CD14-positive monocyte (primary cell): ENCODE results near the gene INPP5A. TPM values are rescaled to one million over a fixed set of nuclear protein-coding genes. Genes with fewer than 3 reads are reported as not detected.

ENCODE experiments used
- DNase-seq, 3 donors: peaks; one replicate each; pipeline ENCODE4 v3.0.0-alpha.2; 2011 to 2022
- H2AFZ ChIP-seq: 2 replicates; pipeline ENCODE4 v1.6.0; 2012; ENCODE audit warnings: mild to moderate bottlenecking, low read depth, low read length, inconsistent platforms; ENCODE audit not compliant: insufficient read depth, poor library complexity, severe bottlenecking
- H3K27ac ChIP-seq, 2 donors: 1 replicate in 1 of 2; 2 replicates in 1 of 2; pipeline ENCODE4 v1.5.1; 2012 to 2013; ENCODE audit warnings: low read length in 2 of 2, control low read depth in 1 of 2, inconsistent platforms in 1 of 2, low read depth in 1 of 2, mild to moderate bottlenecking in 1 of 2
- H3K27me3 ChIP-seq, 2 donors: one replicate each; pipeline versions ENCODE4 v1.6.0 to v1.6.1; 2011 to 2013; ENCODE audit warnings: low read length in 2 of 2; ENCODE audit not compliant: control insufficient read depth in 2 of 2, insufficient read depth in 2 of 2
- H3K36me3 ChIP-seq, 2 donors: replicated peaks in 1 of 2; 1 replicate in 1 of 2; 2 replicates in 1 of 2; pipeline versions ENCODE4 v1.5.1 to v1.6.1; 2012 to 2013; ENCODE audit warnings: low read length in 2 of 2, control low read depth in 1 of 2, inconsistent platforms in 1 of 2, mild to moderate bottlenecking in 1 of 2; ENCODE audit not compliant: insufficient read depth in 2 of 2, control insufficient read depth in 1 of 2
- H3K4me1 ChIP-seq, 2 donors: 1 replicate in 1 of 2; 2 replicates in 1 of 2; pipeline versions ENCODE4 v1.5.1 to v1.6.1; 2012 to 2013; ENCODE audit warnings: low read length in 2 of 2, control low read depth in 1 of 2, inconsistent platforms in 1 of 2, mild to moderate bottlenecking in 1 of 2, moderate library complexity in 1 of 2; ENCODE audit not compliant: insufficient read depth in 2 of 2, control insufficient read depth in 1 of 2
- H3K4me2 ChIP-seq: replicated peaks from 2 replicates; pipeline ENCODE3; 2012; ENCODE audit warnings: low read length, moderate library complexity, mild to moderate bottlenecking; ENCODE audit not compliant: poor library complexity, severe bottlenecking; ENCODE audit errors: extremely low read depth
- H3K4me3 ChIP-seq, 3 experiments: fragments of 200-600 bp in 1 of 3; sonication (generic) in 1 of 3; replicated peaks in 1 of 3; 1 replicate in 2 of 3; 2 replicates in 1 of 3; pipeline ENCODE4 v1.5.1; 2011 to 2013; ENCODE audit warnings: low read length in 3 of 3, mild to moderate bottlenecking in 3 of 3, control low read depth in 2 of 3, low read depth in 2 of 3, inconsistent platforms in 1 of 3, moderate library complexity in 1 of 3
- H3K79me2 ChIP-seq: 2 replicates; pipeline ENCODE4 v1.6.0; 2012; ENCODE audit warnings: mild to moderate bottlenecking, control low read depth, inconsistent platforms, low read length, moderate library complexity; ENCODE audit not compliant: insufficient read depth
- H3K9ac ChIP-seq: 2 replicates; pipeline ENCODE4 v1.6.0; 2017; ENCODE audit warnings: low read length, mild to moderate bottlenecking; ENCODE audit not compliant: insufficient read depth, poor library complexity, severe bottlenecking
- H3K9me3 ChIP-seq, 2 donors: replicated peaks in 1 of 2; 1 replicate in 1 of 2; 2 replicates in 1 of 2; pipeline versions ENCODE4 v1.5.1 to v1.6.1; 2012 to 2013; ENCODE audit warnings: low read length in 2 of 2, control low read depth in 1 of 2; ENCODE audit not compliant: control insufficient read depth in 1 of 2, insufficient read depth in 1 of 2
- H4K20me1 ChIP-seq: 2 replicates; pipeline ENCODE4 v1.6.0; 2012; ENCODE audit warnings: mild to moderate bottlenecking, low read length, control low read depth, moderate library complexity; ENCODE audit not compliant: insufficient read depth
- H3K27ac Mint-ChIP-seq, 7 donors: one replicate each; pipeline ENCODE4 v1.8.0; 2020; ENCODE audit warnings: mild to moderate bottlenecking in 7 of 7, mixed read lengths in 7 of 7, moderate library complexity in 6 of 7, inconsistent platforms in 2 of 7
- H3K27me3 Mint-ChIP-seq, 3 donors: one replicate each; pipeline ENCODE4 v1.8.0; 2021 to 2022; ENCODE audit warnings: low read depth in 3 of 3, mild to moderate bottlenecking in 3 of 3, mixed read lengths in 3 of 3, moderate library complexity in 3 of 3, inconsistent platforms in 1 of 3
- H3K36me3 Mint-ChIP-seq, 2 donors: one replicate each; pipeline ENCODE4 v1.8.0; 2020; ENCODE audit warnings: mixed read lengths in 2 of 2, inconsistent platforms in 1 of 2, mild to moderate bottlenecking in 1 of 2
- H3K4me1 Mint-ChIP-seq: one replicate; pipeline ENCODE4 v1.8.0; 2020; ENCODE audit warnings: mild to moderate bottlenecking, mixed read lengths
- H3K4me3 Mint-ChIP-seq, 2 donors: one replicate each; pipeline ENCODE4 v1.8.0; 2020; ENCODE audit warnings: mild to moderate bottlenecking in 2 of 2, mixed read lengths in 2 of 2, moderate library complexity in 1 of 2
- H3K9me3 Mint-ChIP-seq, 7 donors: one replicate each; pipeline ENCODE4 v1.8.0; 2020 to 2022; ENCODE audit warnings: mixed read lengths in 7 of 7, mild to moderate bottlenecking in 6 of 7, moderate library complexity in 6 of 7, inconsistent platforms in 2 of 7
- WGBS: methylation state at CpG from one replicate; pipeline ENCODE4 v1.1.5; 2013; ENCODE audit warnings: missing lambda C conversion rate; ENCODE audit not compliant: insufficient coverage; 5-methylcytosine and 5-hydroxymethylcytosine counted together
- intact Hi-C, 2 donors: fragments of 100-400 bp; cut with micrococcal nuclease; formaldehyde crosslinking; loops; one replicate each; pipeline versions ENCODE4 v1.15.0 to v1.15.1; 2023
- polyA plus RNA-seq, 3 donors: library from polyadenylated mRNA; depleted of rRNA in 1 of 3; unstranded in 2 of 3; stranded (reverse) in 1 of 3; fragments of 300-500 nt in 2 of 3; fragments of >200 nt in 1 of 3; fragmentation: Illumina TruSeq in 2 of 3; gene quantifications; 1 replicate in 2 of 3; 2 replicates in 1 of 3; pipeline ENCODE4 v1.2.3, GENCODE V29; 2012 to 2021
- TF ChIP-seq, protein P1 (sequence below): fragments of 200-600 bp; IDR thresholded peaks from one replicate; pipeline ENCODE4 v1.8.0; 2022; ENCODE audit warnings: antibody characterized with exemption, mild to moderate bottlenecking

Gene INPP5A
- polyA plus RNA-seq, 3 donors, result 0.87 to 17.2 (median 2.9) TPM

DNA sequence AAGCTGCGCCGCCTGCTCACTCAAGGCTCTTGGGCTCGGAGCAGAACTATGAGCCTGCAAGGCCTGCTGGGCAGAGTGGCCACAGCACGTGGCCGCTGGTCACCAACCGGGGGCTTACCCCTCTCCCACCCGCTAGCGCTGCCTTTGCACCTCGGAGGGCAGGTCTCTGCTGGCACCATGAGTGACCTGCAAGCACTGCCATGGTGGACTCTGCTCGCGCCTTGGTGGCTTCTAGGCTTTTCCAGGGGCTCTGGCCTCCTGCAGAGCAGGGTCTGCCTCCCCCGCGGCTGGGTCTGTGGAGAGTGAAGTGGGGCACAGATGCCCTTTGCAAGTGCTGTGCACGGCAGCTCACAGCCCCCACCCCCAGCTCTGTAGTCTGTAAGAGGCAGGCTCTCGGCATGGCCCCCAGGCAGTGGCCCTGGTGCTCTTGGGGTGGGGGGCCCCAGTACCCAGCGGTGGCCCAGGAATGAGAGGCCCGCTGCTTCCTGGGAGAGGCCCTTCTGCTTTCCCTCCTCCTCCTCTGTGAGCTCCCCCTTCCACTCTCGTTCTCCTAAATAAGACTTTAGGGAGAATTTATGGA, 119.6 kb downstream of the INPP5A start:
- Mint-ChIP-seq H3K27me3 (no peaks in the 10 kb centered on the region), H3K4me3 (no peak overlapping the region), H3K36me3 (peaks cover 46 to 52% of the 10 kb centered on the region in 2 donors), H3K4me1 (no peaks in the 10 kb centered on the region), H3K9me3 (peaks cover 0 to 1% (median 0%) of the 10 kb centered on the region in 7 donors), H3K27ac (no peak overlapping the region)
- intact Hi-C loops, result no loop called here
- Histone ChIP-seq H3K4me3 (no peak overlapping the region), H3K27me3 (no peaks in the 10 kb centered on the region), H2AFZ (no peak overlapping the region), H3K27ac (no peak overlapping the region), H3K4me1 (no peaks in the 10 kb centered on the region), H3K9me3 (no peaks in the 10 kb centered on the region), H3K4me2 (no peak overlapping the region), H4K20me1 (peaks cover 28% of the 10 kb centered on the region), H3K9ac (no peak overlapping the region), H3K79me2 (no peaks in the 10 kb centered on the region), H3K36me3 (peaks cover 32 to 64% of the 10 kb centered on the region in 2 donors)
- DNase-seq, result no peak
- 97% methylated on average over 12 of the region's 18 CpGs for WGBS
- TF ChIP-seq, protein P1, sequence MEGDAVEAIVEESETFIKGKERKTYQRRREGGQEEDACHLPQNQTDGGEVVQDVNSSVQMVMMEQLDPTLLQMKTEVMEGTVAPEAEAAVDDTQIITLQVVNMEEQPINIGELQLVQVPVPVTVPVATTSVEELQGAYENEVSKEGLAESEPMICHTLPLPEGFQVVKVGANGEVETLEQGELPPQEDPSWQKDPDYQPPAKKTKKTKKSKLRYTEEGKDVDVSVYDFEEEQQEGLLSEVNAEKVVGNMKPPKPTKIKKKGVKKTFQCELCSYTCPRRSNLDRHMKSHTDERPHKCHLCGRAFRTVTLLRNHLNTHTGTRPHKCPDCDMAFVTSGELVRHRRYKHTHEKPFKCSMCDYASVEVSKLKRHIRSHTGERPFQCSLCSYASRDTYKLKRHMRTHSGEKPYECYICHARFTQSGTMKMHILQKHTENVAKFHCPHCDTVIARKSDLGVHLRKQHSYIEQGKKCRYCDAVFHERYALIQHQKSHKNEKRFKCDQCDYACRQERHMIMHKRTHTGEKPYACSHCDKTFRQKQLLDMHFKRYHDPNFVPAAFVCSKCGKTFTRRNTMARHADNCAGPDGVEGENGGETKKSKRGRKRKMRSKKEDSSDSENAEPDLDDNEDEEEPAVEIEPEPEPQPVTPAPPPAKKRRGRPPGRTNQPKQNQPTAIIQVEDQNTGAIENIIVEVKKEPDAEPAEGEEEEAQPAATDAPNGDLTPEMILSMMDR, result no peak

DNA sequence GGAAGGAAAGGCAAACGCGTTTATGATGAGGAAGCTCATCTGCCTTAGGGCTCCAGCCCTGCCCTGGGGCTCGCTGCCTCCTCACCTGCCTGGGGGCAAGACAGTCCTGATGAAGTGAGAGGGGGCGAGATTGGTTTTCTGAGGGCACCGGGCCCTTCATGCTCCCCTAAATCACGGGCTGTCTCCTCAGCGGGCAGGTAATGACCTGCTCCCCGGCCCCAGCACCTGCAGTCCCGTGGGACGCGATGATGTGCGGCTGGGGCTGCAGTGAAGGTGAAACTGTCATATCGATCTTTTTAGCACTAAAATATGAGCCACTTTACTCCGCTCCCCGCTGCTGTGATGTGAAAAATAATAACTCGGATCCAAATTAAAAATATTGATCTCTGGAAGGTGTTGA, 120.2 kb downstream of the INPP5A start:
- H4K20me1 ChIP-seq, result peaks cover 28% of the 10 kb centered on the region
- WGBS, result 93% methylated on average over 5 of the region's 16 CpGs
- no peak overlapping the region for H3K4me3 Mint-ChIP-seq
- H2AFZ ChIP-seq, result no peak overlapping the region
- H3K36me3 Mint-ChIP-seq, result peaks cover 43 to 49% of the 10 kb centered on the region in 2 donors
- H3K4me1 Mint-ChIP-seq, result no peaks in the 10 kb centered on the region
- no peak overlapping the region for H3K4me3 ChIP-seq
- peaks cover 27 to 64% of the 10 kb centered on the region in 2 donors for H3K36me3 ChIP-seq
- H3K9me3 Mint-ChIP-seq, result peaks cover 0 to 1% (median 0%) of the 10 kb centered on the region in 7 donors
- H3K27ac Mint-ChIP-seq, result no peak overlapping the region
- TF ChIP-seq, protein P1, result no peak
- no peaks in the 10 kb centered on the region for H3K79me2 ChIP-seq
- DNase-seq, result no peak
- no peaks in the 10 kb centered on the region for H3K27me3 ChIP-seq
- H3K9me3 ChIP-seq, result no peaks in the 10 kb centered on the region
- no peak overlapping the region for H3K9ac ChIP-seq
- no peaks in the 10 kb centered on the region for H3K27me3 Mint-ChIP-seq
- H3K4me1 ChIP-seq, result no peaks in the 10 kb centered on the region
- H3K27ac ChIP-seq, result no peak overlapping the region
- H3K4me2 ChIP-seq, result no peak overlapping the region
- intact Hi-C loops, result no loop called here
